WTC11 (cell line): ENCODE measurements around the gene CADM1. TPM values are rescaled to one million over a fixed set of nuclear protein-coding genes. Genes with fewer than 3 reads are reported as not detected.

ENCODE experiments used
- ATAC-seq: fragments of 200-7000 bp; cut with Tn5 transposase; 2 replicates; pipeline ENCODE4 v1.10.0; 2021; ENCODE audit warnings: mild to moderate bottlenecking, moderate library complexity
- CTCF ChIA-PET: fragments of 300-600 bp; sonication (Branson Sonifier 250); formaldehyde crosslinking; loops from one replicate; lab custom pipeline; 2021; ENCODE audit warnings: antibody characterized with exemption; lab: Charles Lee
- POLR2A ChIA-PET: fragments of 350-600 bp; sonication (Branson Sonifier 250); formaldehyde crosslinking; loops from one replicate; lab custom pipeline; 2021; ENCODE audit warnings: antibody characterized with exemption; lab: Charles Lee
- DNase-seq: peaks from one replicate; pipeline ENCODE4 v3.0.0; 2021; ENCODE audit warnings: low spot score
- H3K27ac Mint-ChIP-seq: 2 replicates; pipeline ENCODE4 v1.8.0; 2021; ENCODE audit warnings: mixed read lengths
- H3K27me3 Mint-ChIP-seq: 2 replicates; pipeline ENCODE4 v1.8.0; 2021; ENCODE audit warnings: low read depth, mild to moderate bottlenecking, moderate library complexity, mixed read lengths
- H3K36me3 Mint-ChIP-seq: 2 replicates; pipeline ENCODE4 v1.8.0; 2021; ENCODE audit warnings: mixed read lengths
- H3K4me1 Mint-ChIP-seq: 2 replicates; pipeline ENCODE4 v1.8.0; 2022; ENCODE audit warnings: mixed read lengths
- H3K4me3 Mint-ChIP-seq: 2 replicates; pipeline ENCODE4 v1.8.0; 2021; ENCODE audit warnings: mild to moderate bottlenecking, moderate library complexity, mixed read lengths
- H3K9me3 Mint-ChIP-seq: 2 replicates; pipeline ENCODE4 v1.8.0; 2021; ENCODE audit warnings: mixed read lengths
- CREM ChIP-seq: sonication (generic); formaldehyde crosslinking; IDR thresholded peaks from 2 replicates; pipeline ENCODE4 v1.8.1; 2022; ENCODE audit warnings: mild to moderate bottlenecking, missing genetic modification reagents, moderate library complexity
- ERG ChIP-seq: fragments of 250-450 bp; sonication (Bioruptor Pico); IDR thresholded peaks from 2 replicates; pipeline ENCODE4 v1.8.0; 2021; ENCODE audit warnings: mild to moderate bottlenecking
- FOXJ3 ChIP-seq: sonication (generic); formaldehyde crosslinking; IDR thresholded peaks from 2 replicates; pipeline ENCODE4 v1.9.0; 2021; ENCODE audit warnings: missing genetic modification reagents, mild to moderate bottlenecking, borderline replicate concordance
- GABPB1 ChIP-seq: sonication (generic); formaldehyde crosslinking; IDR thresholded peaks from 2 replicates; pipeline ENCODE4 v1.8.1; 2023; ENCODE audit warnings: mild to moderate bottlenecking, missing genetic modification reagents
- HMGXB4 ChIP-seq: sonication (generic); formaldehyde crosslinking; IDR thresholded peaks from 2 replicates; pipeline ENCODE4 v1.8.1; 2023; ENCODE audit warnings: mild to moderate bottlenecking, moderate library complexity, missing genetic modification reagents
- MLX ChIP-seq: sonication (generic); formaldehyde crosslinking; IDR thresholded peaks from 2 replicates; pipeline ENCODE4 v1.8.1; 2023; ENCODE audit warnings: mild to moderate bottlenecking, missing genetic modification reagents, moderate library complexity
- MYBL2 ChIP-seq: sonication (generic); formaldehyde crosslinking; IDR thresholded peaks from 2 replicates; pipeline ENCODE4 v1.8.1; 2023; ENCODE audit warnings: mild to moderate bottlenecking, moderate library complexity, missing genetic modification reagents
- NFATC4 ChIP-seq: fragments of 250-450 bp; sonication (Bioruptor Pico); IDR thresholded peaks from 2 replicates; pipeline ENCODE4 v1.9.0; 2021; ENCODE audit warnings: mild to moderate bottlenecking
- OVOL2 ChIP-seq: fragments of 250-450 bp; sonication (Bioruptor Pico); IDR thresholded peaks from 2 replicates; pipeline ENCODE4 v1.9.0; 2021; ENCODE audit warnings: mild to moderate bottlenecking, borderline replicate concordance
- SOX15 ChIP-seq: fragments of 250-450 bp; sonication (Bioruptor Pico); IDR thresholded peaks from 2 replicates; pipeline ENCODE4 v1.9.0; 2021; ENCODE audit warnings: mild to moderate bottlenecking
- TEAD1 ChIP-seq: sonication (generic); formaldehyde crosslinking; IDR thresholded peaks from 2 replicates; pipeline ENCODE4 v1.8.0; 2022; ENCODE audit warnings: mild to moderate bottlenecking, missing genetic modification reagents
- ZMAT4 ChIP-seq: fragments of 250-450 bp; sonication (Bioruptor Pico); IDR thresholded peaks from 2 replicates; pipeline ENCODE4 v1.9.0; 2021; ENCODE audit warnings: mild to moderate bottlenecking
- ZNF121 ChIP-seq: sonication (generic); formaldehyde crosslinking; IDR thresholded peaks from 2 replicates; pipeline ENCODE4 v1.8.0; 2023; ENCODE audit warnings: missing genetic modification reagents
- ZNF138 ChIP-seq: sonication (generic); formaldehyde crosslinking; conservative IDR thresholded peaks from 2 replicates; pipeline ENCODE4 v1.8.1; 2022; ENCODE audit warnings: mild to moderate bottlenecking, moderate library complexity, missing genetic modification reagents
- ZNF396 ChIP-seq: fragments of 250-450 bp; sonication (Bioruptor Pico); IDR thresholded peaks from 2 replicates; pipeline ENCODE4 v1.8.0; 2021; ENCODE audit warnings: mild to moderate bottlenecking, moderate library complexity, borderline replicate concordance
- ZNF532 ChIP-seq: fragments of 250-450 bp; sonication (Bioruptor Pico); IDR thresholded peaks from 2 replicates; pipeline ENCODE4 v1.9.0; 2021; ENCODE audit warnings: mild to moderate bottlenecking, borderline replicate concordance
- total RNA-seq: library from RNA; stranded (reverse); gene quantifications from 3 replicates; pipeline ENCODE4 v1.2.3, GENCODE V29; 2021
- TF ChIP-seq, protein P1 (sequence below): sonication (generic); formaldehyde crosslinking; IDR thresholded peaks from 2 replicates; pipeline ENCODE4 v1.8.1; 2023; ENCODE audit warnings: mild to moderate bottlenecking, missing genetic modification reagents
- TF ChIP-seq, protein P2 (sequence below): sonication (generic); formaldehyde crosslinking; IDR thresholded peaks from 2 replicates; pipeline ENCODE4 v1.8.1; 2023; ENCODE audit warnings: mild to moderate bottlenecking, missing genetic modification reagents
- TF ChIP-seq, protein P3 (sequence below): sonication (generic); formaldehyde crosslinking; IDR thresholded peaks from 2 replicates; pipeline ENCODE4 v1.8.0; 2022; ENCODE audit warnings: mild to moderate bottlenecking, missing genetic modification reagents
- TF ChIP-seq, protein P4 (sequence below): sonication (generic); formaldehyde crosslinking; IDR thresholded peaks from 2 replicates; pipeline ENCODE4 v1.8.1; 2022; ENCODE audit warnings: mild to moderate bottlenecking, missing genetic modification reagents, moderate library complexity, borderline replicate concordance

The CADM1 gene
- total RNA-seq, 1 experiment from 2014 or later = 26.8 TPM

DNA sequence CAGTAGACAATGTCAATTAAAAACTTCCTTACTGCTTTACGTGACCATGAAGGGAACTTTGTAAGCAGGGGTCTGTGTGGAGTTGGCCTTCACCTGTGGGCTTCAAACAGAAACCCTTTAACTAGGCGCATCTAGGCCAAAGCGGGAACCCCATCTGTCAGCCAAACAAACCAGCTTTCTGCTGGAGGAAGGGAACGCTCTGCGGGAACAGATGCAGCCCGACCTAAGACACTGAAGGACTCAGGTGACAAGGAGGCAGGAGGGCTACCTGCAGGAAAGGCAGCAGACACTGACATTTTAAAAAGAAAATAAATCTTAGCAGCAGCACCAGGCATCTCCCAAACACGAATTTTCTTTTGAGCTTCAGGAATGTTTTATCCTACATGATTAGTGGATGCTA lies 78.4 kb downstream of the CADM1 start:
- ATAC-seq (no peak), DNase-seq (no peak)
- TF ChIP-seq ERG (no peak), HMGXB4 (CRISPR knock-in tag) (no peak), SOX15 (no peak)
- Mint-ChIP-seq H3K9me3 (no peaks in the 10 kb centered on the region), H3K4me1 (peaks cover 45% of the 10 kb centered on the region), H3K36me3 (no peaks in the 10 kb centered on the region), H3K27ac (no peak overlapping the region), H3K4me3 (no peak overlapping the region), H3K27me3 (no peaks in the 10 kb centered on the region)
- POLR2A ChIA-PET = no interaction called here
- CTCF ChIA-PET = interaction anchor here (1.4 kb wide), 1 partner anchor 105 kb away, joined by 3 read pairs; no protein-coding TSS in a partner anchor

DNA sequence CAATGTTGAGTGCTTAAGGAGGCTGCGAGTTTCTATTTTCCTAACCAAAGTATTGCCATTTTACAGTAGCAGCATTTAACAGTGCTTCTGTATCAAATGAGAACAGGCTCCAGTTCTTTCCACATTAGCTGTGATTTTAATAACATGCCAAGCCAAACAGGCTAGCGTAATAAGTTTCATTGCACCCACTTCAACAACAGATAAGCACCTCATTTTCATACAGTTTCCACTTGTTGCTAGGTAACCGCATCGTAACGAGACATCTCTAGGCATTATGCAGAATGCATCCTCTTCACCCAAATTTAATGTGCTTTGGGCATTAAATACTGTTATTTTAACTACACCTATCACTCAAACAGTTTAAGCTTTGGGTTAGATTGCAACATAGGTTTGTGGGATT lies 79.0 kb downstream of the CADM1 start:
- POLR2A ChIA-PET = no interaction called here
- ATAC-seq = no peak
- H3K4me1 Mint-ChIP-seq = peaks cover 50% of the 10 kb centered on the region
- no peak for TF ChIP-seq ZNF532 (CRISPR knock-in tag)
- no peak for TF ChIP-seq MYBL2
- TF ChIP-seq GABPB1 (CRISPR knock-in tag) = no peak
- no peak for TF ChIP-seq ZNF138 (CRISPR knock-in tag)
- TF ChIP-seq NFATC4 = no peak
- TF ChIP-seq, protein P1, sequence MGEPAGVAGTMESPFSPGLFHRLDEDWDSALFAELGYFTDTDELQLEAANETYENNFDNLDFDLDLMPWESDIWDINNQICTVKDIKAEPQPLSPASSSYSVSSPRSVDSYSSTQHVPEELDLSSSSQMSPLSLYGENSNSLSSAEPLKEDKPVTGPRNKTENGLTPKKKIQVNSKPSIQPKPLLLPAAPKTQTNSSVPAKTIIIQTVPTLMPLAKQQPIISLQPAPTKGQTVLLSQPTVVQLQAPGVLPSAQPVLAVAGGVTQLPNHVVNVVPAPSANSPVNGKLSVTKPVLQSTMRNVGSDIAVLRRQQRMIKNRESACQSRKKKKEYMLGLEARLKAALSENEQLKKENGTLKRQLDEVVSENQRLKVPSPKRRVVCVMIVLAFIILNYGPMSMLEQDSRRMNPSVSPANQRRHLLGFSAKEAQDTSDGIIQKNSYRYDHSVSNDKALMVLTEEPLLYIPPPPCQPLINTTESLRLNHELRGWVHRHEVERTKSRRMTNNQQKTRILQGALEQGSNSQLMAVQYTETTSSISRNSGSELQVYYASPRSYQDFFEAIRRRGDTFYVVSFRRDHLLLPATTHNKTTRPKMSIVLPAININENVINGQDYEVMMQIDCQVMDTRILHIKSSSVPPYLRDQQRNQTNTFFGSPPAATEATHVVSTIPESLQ = no peak
- TF ChIP-seq, protein P2, sequence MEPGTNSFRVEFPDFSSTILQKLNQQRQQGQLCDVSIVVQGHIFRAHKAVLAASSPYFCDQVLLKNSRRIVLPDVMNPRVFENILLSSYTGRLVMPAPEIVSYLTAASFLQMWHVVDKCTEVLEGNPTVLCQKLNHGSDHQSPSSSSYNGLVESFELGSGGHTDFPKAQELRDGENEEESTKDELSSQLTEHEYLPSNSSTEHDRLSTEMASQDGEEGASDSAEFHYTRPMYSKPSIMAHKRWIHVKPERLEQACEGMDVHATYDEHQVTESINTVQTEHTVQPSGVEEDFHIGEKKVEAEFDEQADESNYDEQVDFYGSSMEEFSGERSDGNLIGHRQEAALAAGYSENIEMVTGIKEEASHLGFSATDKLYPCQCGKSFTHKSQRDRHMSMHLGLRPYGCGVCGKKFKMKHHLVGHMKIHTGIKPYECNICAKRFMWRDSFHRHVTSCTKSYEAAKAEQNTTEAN (CRISPR knock-in tag) = no peak
- no peak for TF ChIP-seq TEAD1 (CRISPR knock-in tag)
- TF ChIP-seq OVOL2 (CRISPR knock-in tag) = no peak
- TF ChIP-seq ZNF396 (CRISPR knock-in tag) = no peak
- no peak for TF ChIP-seq ZMAT4
- TF ChIP-seq MLX (CRISPR knock-in tag) = no peak
- TF ChIP-seq FOXJ3 (CRISPR knock-in tag) = no peak
- TF ChIP-seq, protein P3, sequence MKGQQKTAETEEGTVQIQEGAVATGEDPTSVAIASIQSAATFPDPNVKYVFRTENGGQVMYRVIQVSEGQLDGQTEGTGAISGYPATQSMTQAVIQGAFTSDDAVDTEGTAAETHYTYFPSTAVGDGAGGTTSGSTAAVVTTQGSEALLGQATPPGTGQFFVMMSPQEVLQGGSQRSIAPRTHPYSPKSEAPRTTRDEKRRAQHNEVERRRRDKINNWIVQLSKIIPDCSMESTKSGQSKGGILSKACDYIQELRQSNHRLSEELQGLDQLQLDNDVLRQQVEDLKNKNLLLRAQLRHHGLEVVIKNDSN (CRISPR knock-in tag) = no peak
- TF ChIP-seq CREM (CRISPR knock-in tag) = no peak
- no peak for TF ChIP-seq ZNF121 (CRISPR knock-in tag)
- TF ChIP-seq, protein P4, sequence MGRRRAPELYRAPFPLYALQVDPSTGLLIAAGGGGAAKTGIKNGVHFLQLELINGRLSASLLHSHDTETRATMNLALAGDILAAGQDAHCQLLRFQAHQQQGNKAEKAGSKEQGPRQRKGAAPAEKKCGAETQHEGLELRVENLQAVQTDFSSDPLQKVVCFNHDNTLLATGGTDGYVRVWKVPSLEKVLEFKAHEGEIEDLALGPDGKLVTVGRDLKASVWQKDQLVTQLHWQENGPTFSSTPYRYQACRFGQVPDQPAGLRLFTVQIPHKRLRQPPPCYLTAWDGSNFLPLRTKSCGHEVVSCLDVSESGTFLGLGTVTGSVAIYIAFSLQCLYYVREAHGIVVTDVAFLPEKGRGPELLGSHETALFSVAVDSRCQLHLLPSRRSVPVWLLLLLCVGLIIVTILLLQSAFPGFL (CRISPR knock-in tag) = no peak
- TF ChIP-seq, all 79 proteins: peak for 0
- no peaks in the 10 kb centered on the region for H3K36me3 Mint-ChIP-seq
- CTCF ChIA-PET = interaction anchor here (1.4 kb wide), 1 partner anchor 105 kb away, joined by 3 read pairs; no protein-coding TSS in a partner anchor
- no peak overlapping the region for H3K4me3 Mint-ChIP-seq
- no peak overlapping the region for H3K27ac Mint-ChIP-seq
- DNase-seq = no peak
- H3K9me3 Mint-ChIP-seq = no peaks in the 10 kb centered on the region
- no peaks in the 10 kb centered on the region for H3K27me3 Mint-ChIP-seq
